HG02870 (cell line): Measurements from ENCODE around the gene SLC4A2.

ENCODE experiments used
- ATAC-seq: cut with Tn5 transposase; IDR thresholded peaks from one replicate; pipeline ENCODE4 v1.9.1; 2021; ENCODE audit warnings: mild to moderate bottlenecking, moderate library complexity; ENCODE audit not compliant: unreplicated experiment

The SLC4A2 gene

DNA sequence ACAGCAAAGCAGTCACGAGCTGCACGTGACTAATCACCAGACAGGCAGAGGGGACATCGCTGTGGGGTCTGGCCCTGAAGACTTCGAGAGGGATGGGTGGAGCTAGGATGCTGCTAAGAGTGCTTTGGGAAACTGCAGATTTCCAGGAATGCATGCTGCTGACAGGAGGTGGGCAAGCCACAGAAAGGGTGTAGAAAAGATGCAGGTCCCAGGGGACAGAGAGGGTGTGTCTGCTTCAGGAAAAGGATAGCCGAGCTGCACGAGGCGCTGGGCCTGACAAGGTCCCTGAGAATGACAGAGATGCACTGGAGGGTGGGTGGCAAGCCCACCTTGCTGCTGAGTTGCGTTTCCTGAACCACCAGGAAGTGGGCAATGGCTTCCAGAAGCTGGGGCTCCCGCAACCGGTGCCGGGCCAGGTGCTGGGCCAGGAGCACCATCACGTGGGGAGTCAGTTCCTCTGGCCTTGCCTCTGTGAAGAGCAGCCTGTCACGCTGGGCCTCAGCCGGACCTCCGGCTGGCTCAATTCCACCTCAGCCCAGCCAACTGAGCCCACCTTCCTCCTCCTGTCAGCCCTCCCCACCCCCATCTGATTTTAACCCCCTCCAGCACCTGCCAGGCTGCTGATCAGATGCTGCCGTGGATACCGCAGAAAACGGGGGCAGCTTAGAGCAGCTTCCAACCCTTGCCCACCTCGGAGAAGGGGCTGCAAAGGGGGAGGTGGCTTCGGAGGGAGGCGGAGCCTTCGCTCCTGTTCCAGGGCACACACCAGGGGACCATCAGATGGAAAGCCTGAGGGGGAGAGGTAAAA, 19.0 kb downstream of the SLC4A2 start:
- no peak for ATAC-seq

DNA sequence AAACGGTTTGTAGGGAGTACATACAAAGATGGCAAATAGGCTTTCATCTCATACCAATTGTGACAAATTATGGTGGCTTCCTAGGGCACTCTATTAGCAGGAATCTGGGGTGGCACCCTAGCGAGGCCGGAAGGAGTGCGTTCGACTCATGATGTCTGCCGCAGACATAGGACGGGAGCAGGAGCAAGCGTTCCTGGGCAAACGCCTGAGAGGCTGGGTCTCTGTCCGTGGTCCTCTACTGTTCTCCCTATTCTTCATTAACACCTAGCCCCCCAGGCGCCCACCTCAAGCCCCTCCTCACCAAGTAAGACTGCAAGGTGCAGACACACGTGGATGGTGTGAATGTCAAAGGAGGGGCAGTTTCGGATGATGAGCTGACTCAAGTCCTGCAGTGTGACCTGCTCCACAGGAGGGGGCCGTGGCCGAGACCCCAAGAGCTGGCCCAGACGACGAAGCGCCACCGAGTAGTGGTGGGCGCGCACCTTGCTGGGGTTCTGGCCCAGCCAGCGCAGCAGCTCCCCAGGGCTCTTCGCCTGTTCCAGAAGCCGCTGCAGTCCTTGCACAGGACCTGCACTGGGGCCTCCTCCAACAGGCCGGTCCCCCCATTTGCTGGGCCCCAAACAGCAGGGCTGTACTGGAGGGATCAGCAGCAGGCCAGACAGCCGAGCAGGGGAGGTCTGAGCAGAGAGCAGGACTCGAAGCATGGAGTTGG, 20.0 kb downstream of the SLC4A2 start:
- no peak for ATAC-seq

DNA sequence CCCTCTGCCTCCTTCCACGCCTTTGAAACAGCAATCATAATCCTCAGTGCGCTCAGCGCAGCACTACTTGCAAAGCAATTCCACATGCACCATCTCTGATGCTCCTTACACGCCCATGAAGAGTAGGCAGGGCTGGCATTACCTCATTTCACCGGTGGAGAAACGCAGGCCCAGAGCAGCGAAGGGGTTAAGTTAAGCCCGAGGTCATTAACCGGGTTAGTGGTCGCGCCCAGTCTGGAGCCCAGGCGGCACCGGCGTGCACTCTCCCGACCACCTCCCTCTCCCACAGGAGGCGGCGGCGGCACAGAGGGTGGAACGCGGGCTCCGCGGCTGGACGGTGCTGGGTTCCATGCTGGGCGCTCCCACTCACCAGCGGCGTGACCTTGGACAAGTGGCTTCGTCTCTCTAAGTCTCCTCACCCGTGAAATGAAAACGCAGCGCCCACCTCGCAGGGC, 20.7 kb downstream of the SLC4A2 start:
- ATAC-seq: no peak

DNA sequence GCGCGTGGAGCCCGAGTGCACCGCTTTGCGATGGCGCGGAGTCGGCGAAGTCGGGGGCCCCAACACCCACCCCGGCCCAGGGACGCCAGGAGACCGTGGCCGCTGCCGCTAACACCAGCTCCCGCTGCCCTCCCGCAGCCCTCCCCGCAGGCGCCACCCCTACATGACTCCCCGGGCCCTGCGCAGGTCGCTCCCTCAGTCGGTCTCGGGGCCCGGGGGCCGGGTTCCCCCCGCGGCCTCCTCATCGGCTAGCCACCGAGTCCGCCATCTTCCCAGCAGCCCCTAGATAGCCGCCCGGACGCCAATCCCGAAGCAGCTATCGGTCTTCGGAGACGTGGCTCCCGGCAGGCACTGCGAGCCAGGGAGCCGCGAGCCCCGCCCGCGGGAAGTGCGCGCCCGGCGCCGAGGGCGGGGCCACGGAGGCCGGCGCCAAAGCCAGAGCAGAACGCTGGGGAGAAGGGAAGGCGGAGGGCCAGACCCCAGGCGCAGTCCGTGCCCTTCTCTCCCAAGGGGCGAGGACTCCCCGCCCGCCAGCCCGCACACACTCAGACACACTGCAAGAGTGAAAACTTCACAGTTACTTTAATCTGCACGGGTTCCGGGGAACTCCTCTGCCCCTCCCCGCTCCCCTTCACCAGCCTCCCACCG, 21.3 kb downstream of the SLC4A2 start, which contains the start of gene FASTK:
Gene FASTK, minus strand, starts transcription at position 288 of the 648 bp plus-strand sequence. Its CDS starts 43 bp downstream, at position 245.
- peak; percentile 68 for ATAC-seq

DNA sequence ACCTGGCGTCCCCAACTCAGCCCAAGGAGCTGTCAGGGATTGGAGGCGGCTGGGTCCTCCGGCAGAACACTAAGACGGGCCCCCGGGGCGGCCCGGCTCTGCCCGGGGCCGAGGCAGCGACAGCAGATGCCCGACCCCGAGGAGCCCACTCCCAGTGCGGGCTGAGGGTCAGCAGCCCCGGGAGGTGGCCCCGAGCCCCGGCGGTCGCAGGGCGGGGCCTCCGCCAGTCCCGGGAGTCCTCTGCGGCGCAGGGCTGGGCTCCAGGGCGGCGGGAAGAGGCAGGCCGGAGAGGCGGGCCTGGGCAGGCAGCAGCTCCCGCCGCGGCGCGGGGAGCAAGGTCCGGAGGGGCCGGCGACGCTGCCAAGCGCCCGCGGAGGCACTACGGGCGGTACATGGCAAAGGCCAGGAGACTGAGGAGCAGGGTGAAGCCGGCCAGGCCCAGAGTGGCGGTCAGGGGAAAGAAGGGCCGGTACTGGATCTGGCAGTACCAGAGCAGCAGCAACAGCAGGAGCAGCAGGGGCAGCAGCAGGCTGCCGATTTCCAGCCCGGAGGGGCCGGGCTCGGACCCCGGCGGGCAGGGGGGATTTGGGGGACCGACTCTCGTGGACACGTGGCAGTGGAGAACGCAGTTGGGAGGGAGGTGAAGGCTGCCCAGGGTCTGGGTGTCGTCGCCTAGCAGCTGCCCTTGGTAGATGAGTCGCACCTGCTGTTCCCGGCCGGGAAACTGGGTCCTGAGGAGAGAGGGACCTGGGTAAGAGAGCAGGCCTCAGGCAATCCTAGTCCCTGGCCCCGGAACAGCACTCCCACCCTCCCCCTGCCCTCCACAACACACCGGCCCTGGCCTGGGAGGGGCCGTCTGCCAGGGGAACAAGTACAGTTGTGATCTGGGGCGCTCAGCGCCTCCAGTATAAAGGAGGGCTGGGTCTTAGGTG, 22.0 kb downstream of the SLC4A2 start:
- ATAC-seq: no peak

DNA sequence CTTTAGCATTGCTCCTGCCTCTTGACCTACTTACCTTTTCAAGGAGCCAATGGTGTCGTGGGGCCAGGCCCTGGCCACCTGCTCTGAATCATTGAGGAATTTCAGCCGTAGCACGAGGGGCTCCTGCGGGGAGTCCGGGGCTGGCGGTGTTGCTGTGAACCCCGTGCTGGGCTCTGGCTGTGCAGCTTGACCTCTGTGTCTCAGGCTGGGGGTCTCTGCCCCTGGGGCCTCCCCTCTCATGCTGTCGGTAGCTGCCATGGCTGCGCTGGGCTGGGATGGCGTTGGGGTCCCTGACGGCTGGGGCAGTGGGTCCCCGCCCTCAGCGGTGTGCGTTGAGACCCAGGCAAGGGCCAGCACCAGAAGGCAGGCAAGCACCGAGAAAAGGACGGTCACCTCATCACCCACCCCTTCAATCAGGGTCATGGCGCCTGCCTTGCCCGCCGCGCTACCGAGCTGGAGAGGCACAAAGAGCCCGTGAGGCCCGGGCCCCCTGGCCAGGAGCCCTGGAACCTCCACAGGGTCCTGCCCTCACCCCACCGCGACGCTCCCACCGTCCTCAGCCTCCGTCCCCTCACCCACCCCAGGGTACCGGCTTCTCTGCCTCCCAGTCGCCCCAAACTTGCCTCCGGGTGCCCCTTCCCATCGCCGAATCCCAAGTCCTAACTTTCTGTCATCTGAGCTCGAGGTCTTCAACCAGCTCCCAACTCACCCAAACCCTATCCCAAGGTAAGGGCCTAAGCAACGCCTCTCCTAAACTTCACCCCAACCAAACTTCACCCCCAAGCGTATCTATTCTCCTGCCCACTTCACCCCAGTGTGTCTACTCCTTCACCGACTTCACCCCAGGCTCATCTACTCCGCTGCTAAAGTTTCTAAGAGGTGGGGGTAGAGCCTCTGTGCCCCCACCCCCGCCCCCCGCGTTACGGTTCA, 23.0 kb downstream of the SLC4A2 start:
- ATAC-seq: no peak

DNA sequence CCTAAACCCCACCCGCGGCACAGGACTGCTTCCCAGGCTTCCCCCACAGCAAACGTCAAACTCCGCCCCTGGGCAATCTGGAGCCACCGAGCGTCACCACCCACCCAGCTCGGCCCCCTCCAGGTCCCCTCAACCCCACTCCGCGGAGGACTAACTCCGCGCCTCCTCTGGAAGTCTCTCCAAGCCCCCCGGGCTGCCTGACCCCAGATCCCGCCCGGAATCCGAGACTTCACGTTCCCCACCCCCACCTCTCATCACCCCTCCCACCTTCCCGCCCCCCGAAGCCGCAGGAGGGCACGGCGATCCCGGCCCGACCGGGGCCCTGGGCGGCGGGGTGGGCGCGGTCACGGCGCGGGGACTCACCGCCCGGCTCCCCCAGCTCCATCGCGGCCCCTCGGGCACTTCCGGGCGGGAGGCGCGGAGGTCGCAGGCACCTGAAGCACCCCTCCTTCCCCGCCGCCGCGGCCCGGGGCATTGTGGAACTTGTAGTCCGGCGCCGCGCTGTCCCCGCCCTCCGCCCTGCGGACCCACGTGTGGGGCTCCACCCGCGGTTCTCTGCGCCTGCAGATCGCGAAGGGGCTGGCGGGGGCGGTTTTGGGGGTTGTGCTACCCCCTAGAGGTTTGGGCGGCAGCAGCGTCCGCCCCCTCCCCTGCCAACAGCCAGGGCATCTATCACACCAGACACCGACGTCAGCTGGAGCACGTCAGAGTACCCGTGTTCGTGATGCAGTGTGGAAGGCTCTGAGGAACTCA, 23.9 kb downstream of the SLC4A2 start, which contains the start of gene TMUB1:
Gene TMUB1, minus strand, starts transcription at position 423 of the 753 bp plus-strand sequence. CDS start 930 bp downstream, outside the sequence.
- peak; percentile 42 for ATAC-seq

DNA sequence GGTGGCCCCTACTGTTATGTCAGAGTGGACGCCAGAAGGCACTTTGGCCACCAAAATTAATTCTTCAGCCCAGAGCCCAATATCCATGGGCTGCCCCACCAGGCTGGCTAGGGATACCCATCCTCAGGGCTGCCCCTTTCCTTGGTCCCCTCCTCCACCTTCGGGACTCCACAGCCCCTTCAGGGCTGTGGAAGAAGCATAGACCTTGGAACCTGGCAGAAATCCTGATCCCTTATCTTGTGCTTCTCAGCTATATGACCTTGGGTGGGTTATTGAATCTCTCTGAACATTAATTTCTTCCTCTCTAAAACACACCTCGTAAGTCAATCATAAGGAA, 24.4 kb downstream of the SLC4A2 start:
- ATAC-seq: no peak

DNA sequence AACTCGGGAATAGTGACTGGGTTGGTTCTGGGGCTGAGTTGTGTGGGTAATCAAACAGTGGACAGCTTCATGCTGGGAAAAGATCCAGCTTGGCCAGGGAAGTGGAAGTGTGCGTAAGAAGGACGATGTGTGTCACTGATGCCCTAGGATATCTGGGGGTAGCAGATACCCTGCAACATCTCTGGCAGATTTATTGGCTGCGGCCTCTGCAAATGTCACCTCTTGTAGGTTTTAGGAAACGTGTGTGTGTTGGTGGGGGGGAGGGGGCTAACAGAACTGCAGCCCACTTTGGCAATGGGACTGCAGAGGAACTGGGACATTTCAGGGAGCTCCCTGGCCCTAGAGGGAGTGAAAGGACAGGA, 25.9 kb downstream of the SLC4A2 start:
- ATAC-seq: no peak

DNA sequence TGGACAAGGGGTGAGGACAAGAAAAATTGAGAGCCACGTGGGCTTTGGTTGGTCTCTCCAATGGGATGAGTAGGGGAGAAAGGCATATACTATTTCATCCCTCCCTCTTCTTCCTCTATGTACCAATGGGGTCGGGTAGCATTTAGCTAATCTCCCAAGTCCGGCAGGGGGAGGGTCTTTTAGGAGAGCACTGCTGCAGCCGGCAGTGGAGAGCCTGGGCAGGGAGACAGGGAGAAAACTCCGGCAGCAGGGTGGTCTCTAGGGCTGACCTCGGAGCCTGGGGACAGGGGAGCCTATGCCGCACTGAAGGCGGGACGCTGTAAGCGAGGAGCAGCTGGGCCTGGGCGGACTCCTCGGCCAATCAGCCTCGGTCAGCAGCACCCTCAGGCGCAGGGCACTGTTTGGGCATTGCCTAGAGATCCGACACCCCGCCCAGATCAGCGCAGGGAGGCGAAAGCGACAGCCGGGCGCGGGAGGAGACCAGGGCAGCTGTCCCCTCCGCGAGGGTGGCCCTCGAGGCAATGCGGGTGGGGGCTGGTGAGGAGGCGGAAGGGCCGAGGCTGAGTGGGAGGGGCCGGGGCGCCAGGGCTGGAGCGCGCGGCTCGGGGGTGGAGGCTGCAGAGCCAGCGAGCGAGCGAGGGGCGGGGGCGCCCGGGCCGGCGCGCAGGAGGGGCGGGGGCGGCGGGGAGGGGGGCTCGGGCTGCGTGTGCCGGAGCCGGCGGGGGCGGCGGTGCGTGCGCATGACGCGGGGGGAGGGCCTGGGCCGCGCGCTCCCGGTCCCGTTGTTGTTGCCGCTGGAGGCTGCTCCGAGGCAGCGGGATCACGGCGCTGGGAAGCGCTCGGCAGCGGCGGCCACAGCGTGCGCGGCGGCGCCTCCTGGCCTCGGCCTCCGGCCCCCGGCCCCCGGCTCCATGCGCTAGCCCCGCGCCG, 26.6 kb downstream of the SLC4A2 start, which contains the start of gene AGAP3:
Gene AGAP3, plus strand, starts transcription at position 785 of the 930 bp plus-strand sequence. CDS start 267 bp downstream, outside the sequence.
- peak; percentile 37 for ATAC-seq

DNA sequence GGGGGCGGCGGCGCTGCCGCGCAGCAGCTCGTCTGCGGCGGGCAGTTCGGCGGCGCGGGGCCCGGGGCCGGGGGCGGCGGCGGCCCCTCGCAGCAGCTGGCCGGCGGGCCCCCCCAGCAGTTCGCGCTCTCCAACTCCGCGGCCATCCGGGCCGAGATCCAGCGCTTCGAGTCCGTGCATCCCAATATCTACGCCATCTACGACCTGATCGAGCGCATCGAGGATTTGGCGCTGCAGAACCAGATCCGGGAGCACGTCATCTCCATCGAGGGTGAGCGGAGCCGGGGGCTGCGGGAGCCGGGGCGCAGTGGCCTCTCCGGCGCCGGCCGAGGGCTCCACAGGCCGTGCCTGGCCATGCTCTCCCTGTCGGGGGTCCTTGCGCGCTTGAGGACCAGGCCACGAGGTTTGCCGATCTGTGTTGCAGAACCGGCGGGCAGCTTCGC, 27.4 kb downstream of the SLC4A2 start:
- ATAC-seq: no peak

DNA sequence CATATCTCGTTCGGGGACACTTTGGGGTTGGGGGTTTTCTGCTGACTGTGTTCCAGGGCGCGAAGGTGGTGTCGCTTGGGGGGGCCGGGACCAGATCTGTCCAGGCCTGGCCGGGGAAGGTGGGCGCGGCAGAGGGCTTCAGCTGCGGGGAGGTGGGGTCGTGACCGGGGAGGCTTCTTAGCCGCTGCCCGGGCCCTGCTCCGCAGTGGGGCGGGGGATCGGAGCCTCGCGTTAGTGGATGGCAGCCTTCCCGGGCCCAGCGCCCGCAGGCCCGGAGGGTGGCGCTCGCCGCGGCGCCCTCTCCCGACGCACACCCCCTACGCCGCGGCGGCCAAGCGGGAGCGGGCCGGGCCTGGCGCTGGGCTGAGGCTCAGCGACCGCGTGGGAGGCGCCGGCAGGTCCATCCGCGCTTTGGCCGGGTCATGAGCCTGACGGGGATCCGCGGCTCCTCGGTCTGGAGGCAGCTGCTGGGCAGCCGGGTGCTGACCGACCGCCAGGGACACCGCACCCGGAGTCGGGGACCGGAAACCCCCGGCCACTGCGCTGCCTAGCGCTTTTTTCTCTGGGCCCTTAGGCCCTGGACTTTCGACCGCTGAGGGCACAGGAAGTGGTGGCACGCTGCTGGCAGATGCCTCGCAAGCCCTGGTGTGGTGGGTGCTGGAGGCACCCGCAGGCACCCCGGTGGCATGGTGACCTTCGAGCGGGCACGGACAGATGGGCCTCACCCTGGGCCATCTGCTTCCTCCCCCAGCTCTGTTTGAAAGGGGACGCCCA, 28.0 kb downstream of the SLC4A2 start:
- no peak for ATAC-seq

DNA sequence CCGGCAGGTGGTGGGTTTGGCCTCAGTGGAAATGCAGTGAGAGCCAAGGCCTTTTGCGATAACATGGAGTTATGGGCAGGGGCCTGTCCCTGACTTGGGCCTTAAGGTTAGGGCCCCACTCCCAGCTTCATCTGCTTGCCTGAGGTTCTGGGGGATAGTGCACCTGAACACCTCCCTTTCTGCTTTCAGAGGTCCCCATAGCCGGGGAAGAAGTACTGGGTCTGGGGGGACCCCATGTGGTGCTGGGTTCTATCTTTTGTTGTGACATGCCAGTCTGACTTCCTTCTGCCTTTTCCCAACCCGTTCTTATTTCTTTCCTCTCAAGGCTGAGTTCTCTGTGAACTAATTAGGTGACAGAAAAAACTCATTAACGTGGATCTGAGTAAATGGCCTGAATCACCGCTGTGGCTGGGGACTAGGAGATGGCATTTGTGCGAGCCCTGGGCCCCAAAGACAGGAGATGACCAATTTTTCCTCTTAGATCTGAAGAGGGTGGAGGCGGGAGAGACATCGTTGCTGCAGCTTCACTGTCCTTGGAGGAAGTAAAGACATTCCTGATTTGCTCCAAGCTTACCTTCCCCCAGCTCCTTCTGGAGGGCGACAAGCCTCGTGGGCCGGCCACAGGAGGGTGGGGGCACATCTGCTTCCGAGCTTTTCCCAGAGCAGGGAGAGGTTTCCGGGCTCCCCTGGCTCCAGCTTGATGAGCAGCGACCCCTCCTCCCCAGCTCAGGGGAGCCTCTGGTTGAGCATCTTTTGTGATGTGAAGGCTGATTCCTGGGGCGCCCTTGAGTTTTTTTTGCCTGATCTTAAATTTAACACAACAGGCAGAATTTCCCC, 28.8 kb downstream of the SLC4A2 start:
- no peak for ATAC-seq

DNA sequence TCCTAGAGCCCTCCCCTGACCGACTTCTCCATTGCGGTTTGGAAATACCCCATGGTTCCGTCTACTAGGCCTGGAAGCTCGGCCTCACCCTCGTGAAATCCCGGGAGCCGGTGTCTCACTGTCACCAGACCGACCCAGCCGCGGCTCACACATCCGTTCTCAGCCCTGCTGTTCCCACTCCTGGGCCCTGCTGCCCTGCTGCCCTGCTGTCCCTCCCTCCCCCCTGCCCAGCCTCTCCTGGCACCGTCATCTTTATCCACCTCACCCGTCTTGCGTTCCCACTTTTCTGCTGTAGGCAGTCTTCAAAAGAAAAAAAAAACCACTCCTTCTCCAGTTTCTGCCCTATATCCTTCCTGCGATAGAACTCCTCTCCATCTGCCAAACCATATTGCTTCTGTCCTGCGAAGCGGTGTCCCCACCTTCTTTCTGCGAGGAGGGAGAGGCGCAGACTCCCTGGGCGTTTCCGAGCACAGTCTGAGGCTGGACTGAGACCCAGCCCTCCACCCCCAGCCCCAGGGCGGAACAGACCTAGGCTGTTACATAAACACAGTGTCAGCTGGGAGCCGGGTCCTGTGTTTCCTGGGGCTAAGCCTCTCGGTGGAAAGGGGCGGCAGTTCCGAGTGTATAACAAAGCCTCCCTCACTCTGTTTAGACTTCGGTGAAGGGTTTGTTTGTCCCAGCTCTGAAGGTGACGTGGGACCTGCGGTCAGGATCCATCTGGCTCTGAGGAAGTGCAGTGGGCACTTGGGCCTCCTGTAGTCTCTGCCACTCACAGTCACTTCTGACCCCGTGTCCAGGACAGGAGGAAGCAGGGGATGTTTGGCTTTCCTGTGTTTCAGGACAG, 29.7 kb downstream of the SLC4A2 start:
- no peak for ATAC-seq
